AG04449 (cell line): Measurements from ENCODE around the gene SP140L.

Experiments used
- CTCF ChIA-PET: fragments of 350-600 bp; formaldehyde crosslinking; extraction: SDS; loops from one replicate; lab custom pipeline; 2021; ENCODE audit warnings: antibody characterized with exemption; lab: Yijun Ruan, JAX
- POLR2A ChIA-PET: fragments of 400-600, 350-600 bp; formaldehyde crosslinking; extraction: SDS; loops from one replicate; lab custom pipeline; 2020; ENCODE audit warnings: antibody characterized with exemption, inconsistent platforms; lab: Yijun Ruan, JAX
- DNase-seq: peaks from one replicate; pipeline ENCODE4 v3.0.0-alpha.2; 2010; ENCODE audit warnings: low read depth, low spot score
- H3K4me3 ChIP-seq: 2 replicates; pipeline ENCODE4 v1.5.1; 2011; ENCODE audit warnings: low read depth, mild to moderate bottlenecking, control low read depth, low read length
- CTCF ChIP-seq: IDR thresholded peaks from one replicate; pipeline ENCODE4 v1.5.1; 2011; ENCODE audit warnings: mild to moderate bottlenecking, moderate library complexity, low read length, control low read depth, inconsistent platforms; ENCODE audit not compliant: insufficient read depth; ENCODE audit errors: missing control alignments

SP140L gene

GRCh38 chr2:230419181-230419580 is 92.2 kb downstream of the SP140L start:
- no peak overlapping the region for H3K4me3 ChIP-seq
- CTCF ChIA-PET = no interaction called here
- no peak for DNase-seq
- TF ChIP-seq CTCF = no peak
- POLR2A ChIA-PET = no interaction called here

GRCh38 chr2:230422149-230422548 is 95.2 kb downstream of the SP140L start:
- no peak overlapping the region for H3K4me3 ChIP-seq
- ChIA-PET POLR2A (no interaction called here), CTCF (interaction anchor here (1.6 kb wide), 1 partner anchor 14 kb away, joined by 3 read pairs; no protein-coding TSS in a partner anchor)
- no peak for DNase-seq
- no peak for TF ChIP-seq CTCF

GRCh38 chr2:230423851-230424458 is 97.0 kb downstream of the SP140L start:
- ChIA-PET CTCF (no interaction called here), POLR2A (no interaction called here)
- TF ChIP-seq CTCF = no peak
- no peak overlapping the region for H3K4me3 ChIP-seq
- no peak for DNase-seq

- DNase-seq = no peak
- ChIA-PET CTCF (no interaction called here), POLR2A (no interaction called here)
- no peak overlapping the region for H3K4me3 ChIP-seq
- TF ChIP-seq CTCF = no peak
These were observed 98.4 kb downstream of the SP140L start for GRCh38 chr2:230425377-230425776.

- CTCF ChIA-PET = interaction anchor here (0.9 kb wide), 1 partner anchor 11 kb away, joined by 3 read pairs; no protein-coding TSS in a partner anchor
These were observed 102.5 kb downstream of the SP140L start for GRCh38 chr2:230429513-230429912.

More at GRCh38 chr2:230429513-230429912, 102.5 kb downstream of the SP140L start:
- no peak for DNase-seq
- no peak for TF ChIP-seq CTCF
- POLR2A ChIA-PET = no interaction called here
- H3K4me3 ChIP-seq = no peak overlapping the region
